Left kidney (tissue), 2 donors: ENCODE measurements around the gene IL17RA. TPM values are rescaled to one million over a fixed set of nuclear protein-coding genes. Genes with fewer than 3 reads are reported as not detected.
A peak's percentile ranks its signal among the peaks of the same experiment; 100 is the strongest.

ENCODE experiments used
- DNase-seq: peaks from one replicate; pipeline ENCODE4 v3.0.0-alpha.2; 2013
- polyA plus RNA-seq: library from polyadenylated mRNA; unstranded; fragments of 120-200 nt; gene quantifications from one replicate; pipeline ENCODE4 v1.2.1, GENCODE V29; 2013; ENCODE audit not compliant: insufficient read length

The IL17RA gene
- polyA plus RNA-seq, 1 donor = 5.2 TPM

DNA sequence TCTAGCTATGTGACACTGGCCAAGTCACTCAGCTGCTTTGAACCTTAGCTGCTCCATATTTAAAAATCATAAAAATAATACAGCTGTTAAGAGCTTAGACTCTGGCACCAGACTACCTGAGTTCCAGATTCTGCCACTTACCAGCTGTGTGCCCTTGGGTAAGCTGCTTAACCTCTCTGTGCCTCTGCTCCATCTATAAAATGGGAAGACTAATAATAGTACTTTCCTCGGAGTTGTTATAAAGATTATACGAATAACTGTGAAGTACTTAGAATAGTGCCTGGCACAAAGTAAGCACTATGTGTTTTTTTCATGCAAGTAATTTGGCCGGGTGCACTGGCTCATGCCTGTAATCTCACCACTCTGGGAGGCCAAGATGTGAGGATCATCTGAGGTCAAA lies 72.9 kb downstream of the IL17RA start:
- no peak for DNase-seq

DNA sequence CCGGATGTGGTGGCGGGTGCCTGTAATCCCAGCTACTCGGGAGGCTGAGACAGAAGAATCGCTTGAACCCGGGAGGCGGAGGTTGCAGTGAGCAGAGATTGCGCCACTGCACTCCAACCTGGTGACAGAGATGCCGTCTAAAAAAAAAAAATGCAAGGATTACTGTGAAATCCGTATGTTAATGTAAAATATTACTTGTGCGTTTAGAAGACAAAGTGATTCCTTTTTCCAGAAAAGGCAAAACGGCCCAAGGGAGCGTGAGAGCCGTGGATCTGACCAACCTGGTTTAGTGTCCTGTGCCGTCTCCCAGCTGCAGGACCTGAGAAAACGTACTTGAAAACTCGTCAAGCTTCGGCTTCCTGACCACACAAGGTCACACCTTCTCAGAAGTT lies 73.4 kb downstream of the IL17RA start:
- no peak for DNase-seq

DNA sequence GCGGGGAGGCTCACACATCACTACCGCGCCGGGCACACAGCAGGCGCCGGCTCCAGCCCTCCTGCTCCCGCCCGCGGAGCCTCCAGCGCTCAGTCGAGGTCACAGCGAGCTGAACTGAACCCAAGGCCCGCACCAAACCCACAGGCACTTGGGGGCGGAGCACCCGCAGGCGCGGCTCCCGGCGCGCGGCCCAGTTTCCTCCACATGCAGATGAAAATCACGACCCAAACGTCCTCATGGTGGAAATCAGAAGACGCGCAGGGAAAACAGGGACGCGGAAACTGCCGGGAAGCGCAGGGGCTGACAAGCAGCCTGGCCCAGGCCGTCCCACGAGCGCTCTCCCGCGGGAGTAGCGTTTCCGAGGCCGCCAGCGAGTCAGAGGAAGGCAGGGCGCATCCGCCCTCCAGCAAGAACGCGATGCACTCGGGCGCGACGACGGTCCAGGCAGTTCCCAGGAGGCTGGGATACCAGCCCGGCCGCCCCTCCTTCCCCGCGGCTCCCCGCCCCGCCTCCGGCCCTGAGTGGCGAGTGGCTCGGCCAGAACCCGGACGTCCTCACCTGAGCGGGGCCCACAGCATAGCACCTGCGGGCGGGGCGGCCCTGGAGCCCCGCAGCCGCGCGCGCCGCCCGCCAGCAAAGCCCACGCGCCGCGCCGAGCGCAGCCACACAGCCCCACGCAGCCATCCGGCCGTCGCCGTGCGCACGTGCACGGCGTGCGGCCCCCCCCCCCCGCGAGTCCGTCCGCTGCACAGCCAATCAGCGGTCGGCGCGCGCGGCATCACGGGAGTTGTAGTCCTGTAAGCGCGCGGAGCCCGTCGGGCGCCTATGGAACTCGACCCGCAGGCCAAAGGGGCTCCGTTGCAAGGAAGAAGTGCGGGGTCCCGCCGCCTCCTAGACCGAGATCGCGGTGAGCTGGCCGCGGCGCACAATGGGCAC lies 74.0 kb downstream of the IL17RA start, which contains the start of gene HDHD5:
Gene HDHD5, minus strand, starts transcription at position 710 of the 936 bp plus-strand sequence. Its CDS starts 26 bp downstream, at position 684.
- peak; percentile 90 for DNase-seq

DNA sequence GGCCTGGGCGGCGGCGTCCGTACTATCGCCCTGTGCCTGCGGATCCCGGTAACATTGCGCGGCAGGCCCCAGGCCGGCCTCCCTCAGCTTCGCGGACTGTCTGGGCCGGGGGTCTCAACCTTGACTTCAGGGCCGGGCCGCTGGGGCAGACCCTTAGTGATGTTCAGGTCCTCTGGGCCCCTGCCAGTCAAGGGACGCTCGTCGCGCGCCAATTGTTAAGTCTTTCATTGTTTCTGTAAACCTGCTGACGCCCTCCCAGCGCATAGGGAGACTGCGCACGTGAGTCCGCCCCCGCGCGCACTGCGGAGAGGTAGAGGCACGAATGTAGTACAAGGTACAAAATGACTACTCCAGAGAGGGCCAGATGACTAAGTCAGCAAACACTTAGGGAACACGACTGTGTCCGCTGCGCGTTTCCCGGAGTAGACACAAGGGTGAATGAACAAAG lies 74.7 kb downstream of the IL17RA start:
- peak; percentile 52 for DNase-seq

DNA sequence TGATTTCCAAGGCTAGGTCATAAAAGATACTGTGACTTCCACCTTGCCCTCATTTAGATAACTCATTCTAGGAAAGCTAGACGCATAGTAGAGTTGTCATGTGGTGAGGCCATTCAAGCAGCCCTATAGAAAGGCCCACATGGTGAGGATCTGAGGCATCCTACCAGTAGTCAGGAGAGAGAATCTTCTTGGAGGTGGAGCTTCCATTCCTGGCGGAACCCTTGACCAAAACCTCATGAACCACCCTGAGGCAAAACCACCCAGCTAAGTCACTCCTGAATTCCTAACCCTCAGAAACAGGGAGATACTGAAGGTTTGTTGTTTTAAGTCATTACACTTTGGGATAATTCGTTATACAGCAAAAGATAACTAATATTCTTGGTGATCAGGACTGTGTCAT lies 77.2 kb downstream of the IL17RA start:
- no peak for DNase-seq

DNA sequence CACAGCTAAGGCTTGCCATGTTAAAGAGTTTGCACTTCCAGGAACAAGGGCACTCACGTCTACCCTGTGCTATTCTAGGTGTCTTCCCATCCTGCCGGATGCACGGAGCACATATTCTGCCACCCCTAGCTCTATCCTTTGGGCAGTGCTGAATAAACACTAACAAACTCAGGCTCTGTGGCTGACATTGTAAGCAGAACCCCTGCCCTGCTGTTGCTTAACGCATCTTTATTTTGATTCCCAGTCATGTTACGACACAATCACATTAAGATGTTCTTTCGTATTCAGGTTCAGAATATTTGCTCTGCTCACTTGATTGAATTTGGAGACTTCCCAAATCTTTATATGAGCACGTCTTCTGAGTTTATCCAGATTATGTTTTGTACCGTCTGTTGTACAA lies 77.9 kb downstream of the IL17RA start:
- DNase-seq = no peak

DNA sequence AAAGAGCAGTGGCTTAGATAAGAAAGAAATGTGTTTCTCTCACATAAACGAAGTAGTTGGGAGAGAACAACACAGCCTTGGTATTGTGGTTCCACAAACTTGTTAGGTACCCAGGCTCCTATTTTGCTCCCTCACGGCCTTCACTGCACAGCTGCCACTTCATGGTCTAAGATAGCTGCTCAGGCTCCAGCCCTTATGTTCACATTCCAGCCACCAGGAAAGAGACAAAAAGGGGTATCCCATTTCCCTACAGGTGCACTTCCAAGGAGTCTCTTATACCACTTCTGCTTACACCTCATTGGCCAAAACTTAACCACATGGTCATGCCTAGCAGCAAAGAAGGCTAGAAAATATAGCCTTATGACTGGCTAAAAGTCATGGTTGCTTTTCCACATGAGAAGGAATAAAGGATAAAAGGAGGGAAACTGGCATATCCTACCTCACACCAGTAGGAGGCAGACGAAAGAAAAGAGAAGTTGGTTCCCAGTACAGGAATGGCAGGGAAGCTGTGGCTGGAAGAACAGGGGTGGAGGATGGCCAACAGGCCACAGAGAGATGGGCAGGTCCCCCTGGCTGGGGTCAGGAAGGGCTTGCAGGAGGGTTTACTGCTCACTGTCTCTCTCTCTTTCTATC lies 79.7 kb downstream of the IL17RA start:
- no peak for DNase-seq

Other genes starting within 250 kb of the IL17RA start
- gene GAB4, start 76.8 kb upstream of the IL17RA start, polyA plus RNA-seq = not detected
- 1.0 TPM for gene TMEM121B, start 36.4 kb downstream of the IL17RA start, polyA plus RNA-seq
- gene HDHD5, start 74.3 kb downstream of the IL17RA start, polyA plus RNA-seq = 33.6 TPM
- 23.7 TPM for gene ADA2, start 134.4 kb downstream of the IL17RA start, polyA plus RNA-seq